Kidney (tissue), 14 donors: ENCODE results near the gene JOSD1. TPM values are rescaled to one million over a fixed set of nuclear protein-coding genes. Genes with fewer than 3 reads are reported as not detected.

Source experiments
- DNase-seq, 5 donors: peaks; one replicate each; pipeline ENCODE4 v3.0.0-alpha.2; 2013 to 2020
- FAIRE-seq: peaks from 2 replicates; lab custom pipeline; 2012; peaks lifted over from hg19 to GRCh38; lab: Jason Lieb, UNC
- H3K27ac ChIP-seq, 2 donors: one replicate each; pipeline ENCODE4 v1.7.0; 2013; ENCODE audit warnings: low read depth in 2 of 2, low read length in 2 of 2, inconsistent platforms in 1 of 2
- H3K27me3 ChIP-seq: one replicate; pipeline ENCODE4 v1.7.1; 2013; ENCODE audit warnings: low read length, inconsistent platforms; ENCODE audit not compliant: control insufficient read depth, insufficient read depth
- H3K36me3 ChIP-seq, 3 donors: one replicate each; pipeline versions ENCODE4 v1.7.0 to v1.7.1; 2013; ENCODE audit warnings: low read length in 3 of 3, control low read depth in 1 of 3, inconsistent platforms in 1 of 3; ENCODE audit not compliant: insufficient read depth in 3 of 3, control insufficient read depth in 2 of 3
- H3K4me1 ChIP-seq, 3 donors: one replicate each; pipeline versions ENCODE4 v1.7.0 to v1.7.1; 2013; ENCODE audit warnings: low read length in 3 of 3, inconsistent platforms in 1 of 3, low read depth in 1 of 3; ENCODE audit not compliant: control insufficient read depth in 2 of 3, insufficient read depth in 2 of 3
- H3K4me3 ChIP-seq, 3 donors: one replicate each; pipeline versions ENCODE4 v1.7.0 to v1.8.1; 2013; ENCODE audit warnings: low read length in 3 of 3, control low read depth in 1 of 3, inconsistent platforms in 1 of 3
- H3K9ac ChIP-seq, 3 donors: one replicate each; pipeline versions ENCODE4 v1.7.0 to v1.7.1; 2013; ENCODE audit warnings: low read length in 3 of 3, control low read depth in 1 of 3, inconsistent platforms in 1 of 3
- H3K9me3 ChIP-seq, 3 donors: one replicate each; pipeline versions ENCODE4 v1.7.0 to v1.7.1; 2013; ENCODE audit warnings: low read length in 3 of 3, control low read depth in 1 of 3, inconsistent platforms in 1 of 3; ENCODE audit not compliant: control insufficient read depth in 2 of 3, insufficient read depth in 1 of 3
- CTCF ChIP-seq: IDR thresholded peaks from 3 replicates; pipeline ENCODE4 v1.5.1; 2012; ENCODE audit warnings: mild to moderate bottlenecking, moderate library complexity, borderline replicate concordance; ENCODE audit not compliant: insufficient read depth; ENCODE audit errors: extremely low read depth
- intact Hi-C: fragments of 100-400 bp; cut with DNase I; formaldehyde crosslinking; loops from one replicate; pipeline ENCODE4 v1.11.1; 2022
- polyA plus RNA-seq: library from polyadenylated mRNA; stranded (reverse); fragments of 350-450 nt; fragmentation: Illumina TruSeq; extraction: RNeasy Lipid Tissue Mini Kit (QIAGEN cat#74804); gene quantifications from one replicate; pipeline ENCODE4 v1.2.3, GENCODE V29; 2014; ENCODE audit warnings: low read depth, low replicate concordance; ENCODE audit not compliant: insufficient read depth
- total RNA-seq: library from RNA; stranded (reverse); fragmentation: NEBNext Ultra II Directional; extraction: Animal tissue kit (Norgen Biotek cat#: 25700); gene quantifications from one replicate; pipeline ENCODE4 v1.2.1, GENCODE V29; 2021
- donor health status: control.
- donor health status: control.
- donor health status: control.
- donor health status: control.
- donor health status: control.
- donor health status: DM: yes; HTN: yes; CAD: no.
- donor health status: Normal renal cell carcinoma (clear cell type).

The JOSD1 gene
- total and polyA plus RNA-seq, 2 donors from 2014 or later = 12.8 to 42.8 TPM

- peaks cover 8 to 33% (median 27%) of the 10 kb centered on the region in 3 donors for H3K4me1 ChIP-seq
- no peaks in the 10 kb centered on the region for H3K36me3 ChIP-seq
- no peaks in the 10 kb centered on the region for H3K9me3 ChIP-seq
- peak overlapping the region; percentile 53 to 84 (median 80) for H3K4me3 ChIP-seq
- no peaks in the 10 kb centered on the region for H3K27me3 ChIP-seq
- H3K27ac ChIP-seq = peak overlapping the region; percentile 92 to 97
- intact Hi-C loops = no loop called here
- no peak for TF ChIP-seq CTCF
- peak in 2 of 5 donors; percentile 58 to 69 for DNase-seq
- peak overlapping the region; percentile 13 to 95 (median 61) for H3K9ac ChIP-seq
- FAIRE-seq = no peak
Observed at GRCh38 chr22:38699784-38700183, 959 bp downstream of the JOSD1 start.

GRCh38 chr22:38699143-38699542 lies 1.6 kb downstream of the JOSD1 start:
- DNase-seq = no peak
- Histone ChIP-seq H3K9me3 (no peaks in the 10 kb centered on the region), H3K9ac (peak overlapping the region; percentile 13 to 95 (median 33)), H3K27me3 (no peaks in the 10 kb centered on the region), H3K4me1 (peaks cover 6 to 33% (median 28%) of the 10 kb centered on the region in 3 donors), H3K27ac (peak overlapping the region in 1 of 2 donors; percentile 92), H3K36me3 (no peaks in the 10 kb centered on the region), H3K4me3 (peak overlapping the region; percentile 53 to 84 (median 80))
- no peak for FAIRE-seq
- TF ChIP-seq CTCF = no peak
- intact Hi-C loops = no loop called here

- no peak for FAIRE-seq
- Histone ChIP-seq H3K4me3 (peak overlapping the region in 2 of 3 donors; percentile 80 to 84), H3K27me3 (no peaks in the 10 kb centered on the region), H3K36me3 (no peaks in the 10 kb centered on the region), H3K9me3 (no peaks in the 10 kb centered on the region), H3K9ac (no peak overlapping the region), H3K27ac (no peak overlapping the region), H3K4me1 (peaks cover 6 to 33% (median 28%) of the 10 kb centered on the region in 3 donors)
- TF ChIP-seq CTCF = no peak
- no peak for DNase-seq
- intact Hi-C loops = no loop called here
Observed at GRCh38 chr22:38698407-38699094, 2.2 kb downstream of the JOSD1 start.
